Measurements from ENCODE around the gene SMARCAL1. TPM values are rescaled to one million over a fixed set of nuclear protein-coding genes. Genes with fewer than 3 reads are reported as not detected.

Gene SMARCAL1
- total and polyA plus RNA-seq, 2 experiments from 2014 or later = 10.3 to 17.2 TPM

- TF ChIP-seq ZNF462 (CRISPR knock-in tag; IDR thresholded peaks at IDR 0.05) (no peak), EZH2phosphoT487 (IDR thresholded peaks at IDR 0.05; ENCODE audit: unreplicated experiment) (no peak), STAT1 (IDR thresholded peaks at IDR 0.05; ENCODE audit: unreplicated experiment) (no peak)
Measured at GRCh38 chr2:216373896-216374295, 38.4 kb upstream of the SMARCAL1 start (continued).

- H3K4me3 ChIP-seq = no peak overlapping the region
- Mint-ChIP-seq H3K36me3 (ENCODE audit: low read depth) (no peaks in the 10 kb centered on the region; the same call in 2 of the 3 replicates), H3K27me3 (ENCODE audit: insufficient read depth, low read depth, poor library complexity) (peaks cover 32% of the 10 kb centered on the region), H3K4me1 (peaks cover 17% of the 10 kb centered on the region), H3K27ac (no peak overlapping the region), H3K4me3 (no peak overlapping the region), H3K9me3 (no peaks in the 10 kb centered on the region)
- DNase-seq (ENCODE audit: low spot score) (no peak), ATAC-seq (no peak)
- H3K27me3 ChIP-seq (ENCODE audit: insufficient read depth) = peaks cover 26% of the 10 kb centered on the region
- no peak overlapping the region for H3K27ac ChIP-seq (ENCODE audit: low read depth)
- H3K9me2 ChIP-seq (ENCODE audit: insufficient read depth) = peaks cover 10% of the 10 kb centered on the region; the same call in 1 of the 2 replicates
- 0 out of 2 replicates have a peak, but pooled peaks cover 5% of the 10 kb centered on the region for H3F3A ChIP-seq (replicated peaks; ENCODE audit: low read depth)
- H3K4me1 ChIP-seq (ENCODE audit: insufficient read depth) = peaks cover 18% of the 10 kb centered on the region
- H3K4me2 ChIP-seq = no peak overlapping the region
- H3K79me2 ChIP-seq (replicated peaks; ENCODE audit: insufficient read depth) = no peaks in the 10 kb centered on the region
- H4K20me1 ChIP-seq (replicated peaks; ENCODE audit: insufficient read depth) = no peaks in the 10 kb centered on the region
- H3K36me3 ChIP-seq (ENCODE audit: insufficient read depth) = no peaks in the 10 kb centered on the region
- no peak overlapping the region for H2AFZ ChIP-seq
- TF ChIP-seq POLR2AphosphoS5 (IDR thresholded peaks at IDR 0.05; ENCODE audit: low read depth) (no peak), NANOG (IDR thresholded peaks at IDR 0.05; ENCODE audit: borderline replicate concordance) (no peak), REST (IDR thresholded peaks at IDR 0.05; ENCODE audit: unreplicated experiment) (no peak), EZH2phosphoT487 (IDR thresholded peaks at IDR 0.05; ENCODE audit: unreplicated experiment) (no peak), ZNF114 (CRISPR knock-in tag; IDR thresholded peaks at IDR 0.05) (no peak), STAT1 (IDR thresholded peaks at IDR 0.05; ENCODE audit: unreplicated experiment) (no peak), ZNF331 (CRISPR knock-in tag; IDR thresholded peaks at IDR 0.05; ENCODE audit: low read depth) (no peak), JUNB (IDR thresholded peaks at IDR 0.05; ENCODE audit: unreplicated experiment) (no peak), CREB1 (CRISPR knock-in tag; IDR thresholded peaks at IDR 0.05; ENCODE audit: low read depth) (no peak), EZH2 (IDR thresholded peaks at IDR 0.05; ENCODE audit: low read depth, unreplicated experiment) (no peak), ETS1 (IDR thresholded peaks at IDR 0.05) (no peak)
Measured at GRCh38 chr2:216375286-216375685, 37.0 kb upstream of the SMARCAL1 start.

All from GM23338 (cell line).